HG03103 (cell line): ENCODE data around the gene TNFRSF25.
"Not testable (repeated sequence)": the region's sequence is repeated elsewhere in the genome, so short reads cannot be mapped to it uniquely, and the experiment has no call there.

ENCODE experiments used
- ATAC-seq: cut with Tn5 transposase; IDR thresholded peaks from one replicate; pipeline ENCODE4 v1.9.1; 2021; ENCODE audit warnings: low read depth; ENCODE audit not compliant: unreplicated experiment

TNFRSF25 gene

DNA sequence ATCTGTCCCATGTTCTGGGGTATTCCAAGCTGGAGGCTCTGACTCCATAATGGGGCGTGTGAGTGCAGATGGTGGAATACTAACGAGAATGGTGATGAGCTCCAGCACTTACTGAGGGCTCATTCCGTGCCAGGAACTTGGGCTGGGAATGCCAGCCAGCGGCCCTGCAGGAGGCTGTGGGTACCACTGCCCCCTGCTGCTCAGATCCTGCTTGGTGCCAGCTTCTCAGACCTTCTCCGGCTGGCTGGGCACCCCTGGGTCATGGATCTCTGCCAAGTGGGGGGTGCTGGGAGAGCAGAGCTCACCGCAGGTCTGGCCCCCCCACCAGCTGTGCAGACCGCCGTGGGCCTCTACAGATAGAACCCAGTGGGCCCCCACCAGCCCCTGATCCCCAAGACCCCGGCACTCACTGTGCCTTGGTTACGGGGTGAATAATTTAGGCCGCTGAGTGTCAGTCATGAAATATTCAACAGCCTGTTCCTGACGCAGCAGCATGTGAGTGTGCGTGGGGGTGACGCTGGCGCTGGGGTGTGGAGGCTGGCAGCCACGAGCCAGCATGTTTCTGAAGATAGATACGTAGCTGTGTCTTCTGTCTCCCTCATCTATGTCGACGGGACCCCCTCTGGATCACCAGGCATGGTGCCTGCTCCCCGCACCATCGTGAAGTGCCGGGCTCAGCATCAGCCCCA lies 28.8 kb downstream of the TNFRSF25 start:
- not testable (repeated sequence) for ATAC-seq

DNA sequence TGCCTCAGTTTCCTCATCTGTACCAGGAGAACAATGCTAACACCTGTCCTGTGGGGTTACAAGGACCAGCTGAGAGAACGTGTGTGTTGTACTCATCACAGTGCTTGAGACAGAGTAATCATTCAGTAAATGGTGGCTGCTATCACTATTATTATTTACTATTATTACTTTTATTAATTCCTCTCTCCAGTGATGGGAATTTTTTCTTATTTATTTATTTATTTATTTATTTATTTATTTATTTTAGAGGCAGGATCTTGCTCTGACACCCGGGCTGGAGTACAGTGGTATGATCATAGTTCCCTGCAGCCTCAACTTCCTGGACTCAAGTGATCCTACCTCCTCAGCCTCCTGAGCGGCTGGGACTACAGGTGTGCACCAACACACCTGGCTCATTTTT lies 29.7 kb downstream of the TNFRSF25 start:
- ATAC-seq = not testable (repeated sequence)

DNA sequence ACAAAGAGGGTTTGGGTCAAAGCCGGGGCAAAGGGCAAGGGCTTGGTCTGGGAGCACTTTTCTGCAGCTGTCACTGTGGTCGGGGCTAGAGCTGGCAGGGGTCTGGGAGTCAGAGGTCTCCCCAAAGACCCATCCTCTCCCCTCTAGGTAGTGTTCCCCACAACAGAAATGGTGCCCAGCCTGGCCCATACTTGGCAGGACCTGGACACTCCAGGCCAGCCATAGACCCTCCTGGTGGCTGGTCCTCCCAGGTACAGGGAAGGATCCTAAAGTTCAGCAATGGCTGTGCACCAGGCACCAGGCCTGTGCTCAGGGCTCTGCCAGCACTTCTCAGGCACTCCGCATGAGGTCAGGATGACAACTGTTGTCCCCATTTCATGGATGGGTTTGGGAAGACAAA lies 30.4 kb downstream of the TNFRSF25 start:
- ATAC-seq = no peak

DNA sequence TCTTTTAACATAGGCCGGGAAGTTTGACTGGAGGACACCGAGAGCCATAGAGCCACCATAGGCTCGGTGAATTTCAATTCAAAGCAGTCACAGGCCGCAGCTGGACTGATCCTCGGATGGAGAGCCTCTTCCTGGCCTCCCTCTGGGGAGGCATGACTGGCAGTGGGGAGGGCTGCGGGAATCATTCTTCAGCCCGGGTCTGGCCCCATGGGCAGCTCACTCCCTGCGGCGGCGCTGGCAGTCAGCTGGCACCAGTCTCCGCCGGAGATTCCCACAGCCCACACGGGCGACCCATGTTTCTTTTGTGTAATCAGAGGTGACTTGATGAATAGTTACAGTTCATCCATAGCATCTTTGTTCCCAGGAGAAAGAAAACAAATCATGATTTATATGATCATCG lies 30.8 kb downstream of the TNFRSF25 start:
- ATAC-seq = no peak

DNA sequence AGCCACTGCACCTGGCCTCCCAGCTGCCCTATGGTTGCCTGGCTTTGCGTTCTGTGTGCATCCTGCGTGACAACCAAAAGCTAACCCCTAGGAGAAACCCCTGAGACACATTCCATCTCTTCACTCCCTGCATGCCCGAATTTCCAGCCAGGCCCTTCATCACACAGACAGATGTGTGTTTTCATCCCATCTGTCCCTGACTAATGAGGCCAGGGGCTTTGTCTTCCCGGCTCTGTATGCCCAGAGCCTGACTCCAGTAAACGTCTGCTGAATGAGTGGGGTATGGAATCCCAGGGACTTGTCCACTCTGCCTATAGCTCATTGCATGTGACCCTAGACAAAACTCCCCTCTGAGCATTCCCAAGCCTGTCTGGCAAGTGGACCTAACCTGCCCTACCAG lies 31.8 kb downstream of the TNFRSF25 start:
- ATAC-seq = no peak

DNA sequence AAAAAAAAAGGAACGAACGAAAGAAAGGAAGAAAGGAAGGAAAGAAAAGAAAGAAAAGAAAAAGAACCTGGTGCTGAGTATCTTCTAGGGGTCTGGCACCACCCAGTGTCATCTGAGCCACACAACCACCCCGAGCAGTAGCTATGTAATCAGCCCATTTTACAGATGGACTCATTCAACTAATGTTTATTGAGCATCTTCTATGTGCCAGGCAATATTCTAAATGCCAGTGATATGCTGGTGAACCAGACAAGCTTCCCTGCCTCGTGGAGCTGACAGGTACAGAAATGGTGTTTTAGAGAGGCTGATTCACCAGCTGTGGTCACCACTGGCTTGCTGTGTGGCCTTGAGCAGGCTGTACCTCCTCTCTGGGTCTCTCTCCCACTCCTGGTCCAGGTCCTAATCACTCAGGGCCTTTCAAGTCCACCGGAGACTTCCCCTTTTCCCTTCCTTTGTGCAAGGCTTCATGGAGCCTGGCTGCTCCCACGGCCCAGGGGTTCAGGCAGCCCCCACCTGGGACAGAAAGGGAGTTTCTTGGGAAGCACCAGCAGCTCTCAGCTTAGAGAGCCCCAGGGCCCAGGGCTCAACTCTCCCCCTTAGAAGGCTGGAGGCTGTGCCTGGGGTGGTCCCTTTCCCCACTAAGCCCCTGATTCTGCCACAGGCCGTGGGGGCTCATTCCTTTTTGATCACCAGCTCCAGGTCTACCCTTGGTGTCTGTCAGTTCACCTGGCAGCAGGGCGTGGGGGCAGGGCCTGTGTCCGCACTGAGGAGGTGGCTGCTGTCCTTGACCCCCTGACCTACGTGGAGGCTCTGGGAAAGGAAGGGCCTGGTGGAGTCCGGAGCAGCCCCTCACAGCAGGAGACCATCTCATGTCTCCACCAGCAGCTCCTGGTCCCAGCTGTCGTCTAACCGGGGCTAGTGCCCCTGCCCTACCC lies 34.1 kb downstream of the TNFRSF25 start:
- not testable (repeated sequence) for ATAC-seq

DNA sequence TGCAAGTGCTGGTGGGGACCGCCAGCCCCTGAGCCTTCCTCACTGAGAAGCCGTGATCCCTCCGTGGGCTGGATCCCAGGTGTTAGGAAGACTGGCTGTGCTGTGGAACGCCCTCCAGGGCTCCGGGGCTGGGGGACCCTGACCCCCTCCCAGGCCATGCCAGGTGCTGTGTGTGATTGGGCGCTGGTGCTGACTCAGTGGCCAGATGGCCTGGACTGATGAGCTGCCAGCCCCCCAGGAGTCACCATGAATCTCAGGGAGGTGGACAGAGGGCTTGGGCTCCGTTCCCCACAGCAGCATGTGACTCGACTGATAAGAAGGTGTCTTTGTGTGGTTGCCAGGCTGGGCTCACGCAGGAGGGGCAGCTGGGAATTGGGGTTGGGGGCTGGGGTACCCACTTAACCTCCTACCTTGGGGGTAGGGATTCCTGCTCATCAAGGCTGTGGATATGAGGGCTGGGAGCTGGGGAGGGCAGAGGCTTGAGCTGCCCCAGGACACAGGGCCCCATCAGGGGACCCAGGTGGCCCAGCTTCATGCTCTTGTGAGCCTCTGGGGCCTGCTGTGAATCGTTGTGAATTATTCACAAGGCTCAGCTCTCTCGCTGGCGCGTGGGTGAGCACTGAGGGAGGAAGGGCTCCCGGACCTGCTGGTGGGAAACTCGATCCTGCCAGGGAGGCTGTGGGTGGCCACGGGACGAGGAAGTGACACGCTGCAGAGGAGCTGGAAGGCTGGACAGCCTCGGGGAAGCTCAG lies 36.1 kb downstream of the TNFRSF25 start:
- not testable (repeated sequence) for ATAC-seq

DNA sequence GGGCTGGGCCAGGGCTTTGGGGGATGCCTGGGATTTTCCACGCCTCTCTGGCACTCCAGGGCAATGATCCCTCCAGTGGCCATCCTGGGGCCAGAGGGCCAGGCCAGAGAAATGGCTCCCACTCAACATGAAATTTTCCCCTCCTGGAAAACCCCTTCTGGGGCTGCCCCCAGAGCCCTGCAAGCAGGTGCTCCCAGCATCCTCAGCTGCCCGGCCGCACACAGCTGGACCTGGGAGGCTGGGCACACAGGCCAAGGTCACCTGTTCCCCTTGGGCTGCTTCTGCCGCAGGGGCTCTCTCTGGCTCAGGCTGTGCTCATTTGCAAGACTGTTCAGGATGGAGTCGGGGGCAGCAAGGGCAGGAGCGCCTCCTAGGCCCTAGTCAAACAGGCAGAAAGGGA lies 37.5 kb downstream of the TNFRSF25 start:
- ATAC-seq = not testable (repeated sequence)

DNA sequence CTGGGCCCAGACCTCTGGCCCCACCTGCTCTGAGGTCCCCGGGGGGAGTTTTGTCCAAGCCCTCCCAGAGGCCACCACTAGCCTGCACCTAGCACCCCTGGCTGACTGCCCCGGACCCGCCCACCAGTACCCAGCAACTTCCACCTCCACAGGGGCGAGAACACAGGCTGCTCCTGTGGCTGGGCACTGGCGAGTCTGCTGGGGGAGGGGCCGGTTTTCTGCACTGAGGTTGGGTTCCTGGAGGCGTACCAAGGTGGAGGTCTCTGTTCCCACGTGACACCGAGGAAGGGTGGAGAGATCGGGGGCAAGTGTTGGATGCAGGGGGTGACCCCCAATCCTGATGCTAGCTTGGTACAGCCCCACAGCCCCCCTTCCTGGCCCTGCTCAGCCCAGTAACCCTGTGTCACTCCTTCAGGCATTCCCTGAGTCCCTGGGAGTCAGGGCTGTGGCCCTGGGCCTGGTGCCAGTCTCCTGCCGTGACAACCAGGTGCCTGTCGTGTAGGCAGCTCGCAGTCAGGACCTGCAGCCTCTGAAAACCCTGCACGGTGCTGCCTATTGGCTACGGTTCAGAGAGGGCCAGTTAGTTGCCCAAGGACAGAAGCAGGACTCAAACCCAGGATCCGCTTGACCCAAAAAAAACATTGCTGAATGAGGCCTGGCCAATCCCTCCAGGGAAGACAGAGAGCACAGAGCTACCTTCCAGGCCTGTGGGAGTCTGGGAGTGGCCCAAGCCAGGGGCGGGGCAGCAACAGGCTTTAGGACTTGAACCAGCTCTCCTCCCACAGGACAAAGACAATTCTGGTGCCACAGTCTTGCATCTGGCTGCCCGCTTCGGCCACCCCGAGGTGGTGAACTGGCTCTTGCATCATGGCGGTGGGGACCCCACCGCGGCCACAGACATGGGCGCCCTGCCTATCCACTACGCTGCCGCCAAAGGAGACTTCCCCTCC lies 38.3 kb downstream of the TNFRSF25 start:
- no peak for ATAC-seq

DNA sequence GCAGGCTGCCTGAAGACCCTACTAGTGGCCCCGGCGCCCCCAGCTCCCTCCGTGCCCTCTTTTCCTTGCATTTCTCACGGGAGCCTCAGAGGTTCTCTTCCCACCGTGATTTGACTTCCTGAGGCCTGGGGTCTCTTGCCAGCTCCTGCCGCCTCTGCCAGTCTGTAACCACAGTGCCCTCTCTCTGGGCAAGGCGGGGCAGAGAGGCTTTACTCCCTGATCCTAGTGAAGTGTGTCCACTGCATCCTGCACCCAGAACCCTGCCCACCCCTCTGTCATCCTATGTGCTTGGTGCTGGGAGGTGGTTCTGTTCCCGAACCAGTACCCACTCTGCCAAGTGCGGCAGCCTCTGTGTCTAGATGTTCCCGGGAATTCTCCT lies 39.0 kb downstream of the TNFRSF25 start:
- ATAC-seq = no peak

DNA sequence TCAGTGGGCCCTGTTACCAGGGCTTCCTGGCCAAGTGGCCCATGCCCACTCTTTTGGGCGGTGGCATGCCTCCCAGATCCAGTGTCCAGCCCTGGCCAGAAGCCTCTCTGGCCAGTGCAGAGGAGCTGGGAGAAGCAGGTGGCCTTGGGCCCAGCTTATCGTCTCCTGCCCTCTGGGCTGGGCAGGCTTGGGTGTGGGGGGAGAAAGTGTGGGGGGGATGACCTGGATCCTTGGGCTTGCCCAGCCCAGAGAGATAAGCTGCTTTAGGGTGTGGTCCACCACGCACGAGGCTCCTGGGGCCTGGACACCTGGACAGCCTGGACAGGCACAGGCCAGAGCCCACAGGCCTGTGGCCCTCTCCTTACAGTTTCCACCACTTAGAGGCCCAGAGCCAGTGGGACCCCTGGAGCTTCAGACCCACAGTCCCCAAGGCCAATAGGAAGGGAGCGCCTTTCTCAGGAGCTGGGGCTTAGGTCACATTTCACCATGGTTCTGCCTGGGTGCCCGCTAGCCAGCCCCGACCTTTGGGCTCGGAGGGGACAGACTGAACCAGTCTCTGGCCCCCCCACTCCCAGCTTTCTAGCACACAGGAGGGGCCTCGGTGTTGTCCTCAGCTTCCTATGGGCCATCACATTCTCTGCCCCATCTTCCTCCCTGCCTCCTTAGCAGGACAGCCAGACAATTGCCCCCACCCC lies 39.5 kb downstream of the TNFRSF25 start:
- ATAC-seq = no peak

DNA sequence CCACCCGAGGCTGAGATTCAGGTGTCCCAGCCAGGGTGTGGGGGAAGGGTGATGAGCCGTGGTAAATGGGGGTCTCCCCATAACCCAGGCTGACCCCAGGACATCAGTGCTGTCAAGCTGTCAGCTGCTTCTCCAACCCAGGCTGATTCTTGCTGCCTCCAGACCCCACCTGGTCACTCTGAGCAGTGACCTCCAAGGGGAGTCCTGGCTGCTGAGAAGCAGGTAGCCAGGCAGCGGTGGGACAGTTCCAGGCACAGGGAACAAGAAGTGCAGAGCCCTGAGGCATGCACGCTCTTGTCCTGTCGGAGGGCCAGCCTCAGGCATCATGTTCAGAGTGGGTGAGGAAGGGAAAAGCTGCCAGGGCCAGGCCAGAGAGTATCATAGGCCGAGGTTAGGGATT lies 40.3 kb downstream of the TNFRSF25 start:
- no peak for ATAC-seq

DNA sequence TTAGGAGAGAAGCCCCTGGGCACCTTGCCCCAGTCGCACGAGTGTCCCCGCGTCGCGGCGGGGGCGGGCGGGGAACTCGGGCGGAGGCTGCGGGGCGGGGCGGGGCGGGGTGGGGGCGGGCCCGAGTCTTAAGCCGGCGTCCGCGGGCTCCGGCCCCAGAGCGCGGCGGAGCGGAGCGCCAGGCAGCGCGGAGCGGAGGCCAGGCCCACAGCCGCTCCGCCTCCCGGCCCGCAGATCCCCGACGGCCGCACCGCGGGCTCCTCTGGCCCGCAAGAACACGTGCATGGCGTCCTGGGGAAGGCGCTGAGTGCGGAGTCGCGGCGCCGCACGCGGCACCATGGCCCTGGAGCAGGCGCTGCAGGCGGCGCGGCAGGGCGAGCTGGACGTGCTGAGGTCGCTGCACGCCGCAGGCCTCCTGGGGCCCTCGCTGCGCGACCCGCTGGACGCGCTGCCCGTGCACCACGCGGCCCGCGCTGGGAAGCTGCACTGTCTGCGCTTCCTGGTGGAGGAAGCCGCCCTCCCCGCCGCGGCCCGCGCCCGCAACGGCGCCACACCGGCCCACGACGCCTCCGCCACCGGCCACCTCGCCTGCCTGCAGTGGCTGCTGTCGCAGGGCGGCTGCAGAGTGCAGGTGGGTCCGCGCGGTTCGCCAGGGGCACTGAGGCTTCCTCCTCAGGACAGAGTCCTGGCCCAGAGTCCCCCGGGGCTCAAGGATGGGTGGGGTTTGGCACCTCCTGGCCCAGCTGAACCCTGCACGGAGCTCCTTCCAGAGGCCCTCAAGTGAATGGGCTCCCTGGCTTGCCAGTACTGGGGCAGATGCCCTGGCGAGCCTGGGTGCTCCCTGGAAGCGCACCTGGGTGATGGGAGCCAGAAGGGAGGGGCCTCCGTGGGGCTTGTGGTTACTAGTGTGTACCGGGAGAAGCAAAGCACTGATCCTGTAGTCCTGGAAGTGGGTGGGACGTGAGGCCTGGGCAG lies 41.1 kb downstream of the TNFRSF25 start, which contains the start of gene ESPN:
Gene ESPN (plus strand): TSS at position 158 of the 975 bp plus-strand sequence. CDS start 180 bp downstream, at position 338.
- ATAC-seq = no peak

DNA sequence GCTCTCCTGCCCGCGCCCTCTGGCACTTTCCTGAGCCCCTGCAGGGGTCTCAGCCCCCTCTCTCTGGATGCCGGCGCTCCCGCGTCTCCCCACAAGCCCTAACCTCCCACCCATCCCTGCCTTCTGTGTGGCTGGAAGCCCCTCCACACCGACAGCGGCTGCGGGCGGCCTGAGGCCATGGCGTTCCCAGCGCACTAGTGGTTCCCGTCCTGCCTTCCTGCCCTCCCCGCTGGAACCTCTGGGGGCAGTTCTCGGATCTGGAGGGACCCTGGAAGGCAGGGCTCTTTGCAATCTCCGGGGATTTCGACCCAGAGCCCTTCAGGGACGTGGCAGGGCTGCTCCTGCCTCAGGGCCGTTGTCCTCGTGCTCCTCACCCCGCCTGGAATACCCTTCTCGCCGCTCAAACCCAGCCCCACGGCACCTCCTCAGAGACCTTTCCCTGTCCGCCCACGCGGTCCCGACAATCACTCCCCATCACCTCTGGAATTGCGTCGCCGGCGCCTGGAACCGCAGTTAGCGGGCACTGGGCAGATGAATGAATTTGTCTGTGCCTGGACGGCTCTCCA lies 41.9 kb downstream of the TNFRSF25 start:
- no peak for ATAC-seq

DNA sequence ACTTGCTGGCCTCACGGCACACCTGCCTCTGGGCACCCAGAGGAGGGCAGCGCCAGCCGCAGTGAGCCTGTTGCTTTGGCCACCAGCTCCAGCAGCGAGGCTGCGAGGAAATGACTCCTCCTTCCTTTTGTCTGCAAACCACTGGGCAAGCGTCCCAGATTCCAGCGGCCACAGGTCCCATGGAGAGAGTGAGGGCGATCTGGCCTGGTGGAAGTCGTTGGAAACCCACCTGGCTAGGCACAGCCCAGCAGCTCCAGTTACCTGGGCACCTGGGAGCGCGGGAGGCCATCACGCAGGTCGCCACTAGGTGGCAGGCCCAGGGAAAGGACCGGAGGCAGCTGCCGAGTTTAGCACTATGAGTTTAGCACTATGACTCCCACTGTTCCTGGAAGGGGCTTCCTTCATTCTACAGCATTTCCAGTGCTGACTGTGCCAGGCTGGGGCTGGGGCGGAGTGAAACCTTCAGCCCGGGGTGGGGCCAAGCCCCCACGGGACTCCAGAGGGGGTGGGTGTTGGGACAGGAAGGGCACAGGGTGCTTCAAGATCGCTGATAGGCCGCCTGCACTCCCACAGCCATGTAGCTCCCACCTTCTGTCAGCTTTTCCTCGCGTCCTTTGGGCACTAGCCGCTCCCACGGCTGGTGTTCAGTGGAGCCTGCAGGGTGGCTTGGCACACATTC lies 42.5 kb downstream of the TNFRSF25 start:
- no peak for ATAC-seq

DNA sequence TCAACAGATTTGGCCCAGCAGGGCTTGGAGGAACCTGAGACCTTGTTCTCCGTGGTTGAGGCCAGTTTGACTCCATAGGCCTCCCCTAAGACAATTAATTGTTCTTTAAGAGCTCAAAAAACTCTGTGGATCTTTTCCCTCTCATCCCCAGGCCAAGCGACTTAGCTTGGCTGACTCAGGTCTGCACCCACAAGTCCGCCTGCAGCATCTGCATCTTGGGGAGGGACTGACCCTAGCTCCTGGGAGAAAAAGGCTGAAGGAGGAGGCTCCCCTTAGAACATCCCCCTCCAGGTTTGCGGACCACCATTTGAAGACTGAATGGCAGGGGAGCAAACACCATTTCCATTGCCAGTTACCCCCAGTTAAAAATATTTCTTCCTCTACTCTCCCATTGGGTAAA lies 44.7 kb downstream of the TNFRSF25 start:
- ATAC-seq = no peak

DNA sequence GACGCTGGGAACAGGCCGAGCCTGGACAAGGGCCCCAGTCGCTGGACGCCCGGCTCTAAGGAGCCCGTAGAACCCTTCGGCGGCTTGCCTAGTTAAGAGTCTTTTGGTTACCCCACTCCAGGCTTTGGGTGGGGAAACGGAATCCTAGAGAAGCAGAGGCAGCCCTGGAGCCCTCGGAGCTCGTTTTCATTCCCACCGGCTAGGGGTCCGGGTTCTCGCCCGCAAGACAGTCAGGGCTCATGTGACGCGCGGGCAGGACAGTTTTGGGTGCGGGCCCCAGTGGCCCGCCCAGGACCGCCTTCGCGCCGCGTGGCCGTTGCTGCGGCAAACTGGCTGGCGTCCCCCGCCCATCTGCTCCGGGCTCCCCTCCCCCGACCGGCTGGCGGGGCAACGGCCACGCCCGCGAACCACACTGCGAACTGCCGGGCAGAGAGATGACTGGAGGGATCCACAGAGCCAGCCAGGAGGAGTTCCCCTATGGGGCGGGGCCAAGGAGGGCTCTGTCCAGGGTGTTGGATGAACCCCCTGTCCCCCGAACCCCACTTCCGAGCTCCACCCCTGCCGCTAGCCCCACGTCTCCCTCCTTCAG lies 45.4 kb downstream of the TNFRSF25 start:
- ATAC-seq = no peak
